CD4-positive, alpha-beta T cell (primary cell): ENCODE data around the gene PRKACG. TPM values are rescaled to one million over a fixed set of nuclear protein-coding genes. Genes with fewer than 3 reads are reported as not detected.

Experiments
- ATAC-seq: fragments of 200-7000 bp; cut with Tn5 transposase; one replicate; pipeline ENCODE4 v1.10.0; 2022; ENCODE audit warnings: mild to moderate bottlenecking; ENCODE audit not compliant: poor library complexity
- CTCF ChIA-PET: fragments of 350-600 bp; sonication (Branson Sonifier 250); formaldehyde crosslinking; loops from one replicate; lab custom pipeline; 2021; ENCODE audit warnings: antibody characterized with exemption, inconsistent platforms; lab: Charles Lee
- POLR2A ChIA-PET: fragments of 350-600 bp; sonication (Branson Sonifier 250); formaldehyde crosslinking; loops from one replicate; lab custom pipeline; 2021; ENCODE audit warnings: antibody characterized with exemption, inconsistent platforms; lab: Charles Lee
- DNase-seq, 14 experiments: peaks; one replicate each; pipeline ENCODE4 v3.0.0-alpha.2; 2013 to 2020; ENCODE audit warnings: mixed read lengths in 2 of 14
- H3K27ac ChIP-seq, 2 donors: one replicate each; pipeline versions ENCODE4 v1.5.1 to v1.7.0; 2013; ENCODE audit warnings: low read length in 2 of 2, low read depth in 1 of 2, mild to moderate bottlenecking in 1 of 2
- H3K27me3 ChIP-seq, 2 experiments: 1 replicate in 1 of 2; 2 replicates in 1 of 2; pipeline versions ENCODE4 v1.6.1 to v1.7.0; 2013; ENCODE audit warnings: low read length in 2 of 2, control low read depth in 1 of 2, mild to moderate bottlenecking in 1 of 2, moderate library complexity in 1 of 2; ENCODE audit not compliant: insufficient read depth in 2 of 2, control insufficient read depth in 1 of 2
- H3K36me3 ChIP-seq: one replicate; pipeline ENCODE4 v1.6.1; 2013; ENCODE audit warnings: low read length, control low read depth; ENCODE audit not compliant: insufficient read depth
- H3K4me1 ChIP-seq: one replicate; pipeline ENCODE4 v1.6.1; 2013; ENCODE audit warnings: low read length, control low read depth; ENCODE audit not compliant: insufficient read depth
- H3K4me3 ChIP-seq: one replicate; pipeline ENCODE4 v1.5.1; 2013; ENCODE audit warnings: mild to moderate bottlenecking, low read length, moderate library complexity
- H3K9me3 ChIP-seq, 2 experiments: 1 replicate in 1 of 2; 2 replicates in 1 of 2; pipeline versions ENCODE4 v1.6.1 to v1.7.0; 2013; ENCODE audit warnings: low read length in 2 of 2, mild to moderate bottlenecking in 2 of 2, control low read depth in 1 of 2, moderate library complexity in 1 of 2; ENCODE audit not compliant: control insufficient read depth in 1 of 2, insufficient read depth in 1 of 2
- H3K27ac Mint-ChIP-seq: one replicate; pipeline ENCODE4 v1.8.0; 2020; ENCODE audit warnings: mixed read lengths
- H3K27me3 Mint-ChIP-seq: one replicate; pipeline ENCODE4 v1.8.0; 2021; ENCODE audit warnings: mixed read lengths
- H3K36me3 Mint-ChIP-seq: one replicate; pipeline ENCODE4 v1.8.0; 2021; ENCODE audit warnings: low read depth, mixed read lengths
- H3K4me1 Mint-ChIP-seq: one replicate; pipeline ENCODE4 v1.8.0; 2021; ENCODE audit warnings: low read depth, mixed read lengths
- H3K4me3 Mint-ChIP-seq: one replicate; pipeline ENCODE4 v1.8.0; 2020; ENCODE audit warnings: mild to moderate bottlenecking, mixed read lengths
- H3K9me3 Mint-ChIP-seq: one replicate; pipeline ENCODE4 v1.8.0; 2020; ENCODE audit warnings: mixed read lengths
- CTCF ChIP-seq: fragments of 200-600 bp; IDR thresholded peaks from one replicate; pipeline ENCODE4 v1.8.0; 2022; ENCODE audit warnings: antibody characterized with exemption, mild to moderate bottlenecking
- intact Hi-C, 2 experiments: fragments of 100-400 bp; cut with DNase I in 1 of 2; cut with micrococcal nuclease in 1 of 2; formaldehyde crosslinking; loops; one replicate each; pipeline versions ENCODE4 v1.15.1 to v1.9.0; 2023 to 2025; cut with DNase I, micrococcal nuclease
- total RNA-seq, 174 experiments: library from RNA in 2 of 174; stranded (reverse) in 2 of 174; gene quantifications; one replicate each; pipeline ENCODE4 v1.2.3 and lab custom pipeline; 2021 to 2026

Gene PRKACG
- total RNA-seq, 2 experiments from 2014 or later, result not detected

DNA sequence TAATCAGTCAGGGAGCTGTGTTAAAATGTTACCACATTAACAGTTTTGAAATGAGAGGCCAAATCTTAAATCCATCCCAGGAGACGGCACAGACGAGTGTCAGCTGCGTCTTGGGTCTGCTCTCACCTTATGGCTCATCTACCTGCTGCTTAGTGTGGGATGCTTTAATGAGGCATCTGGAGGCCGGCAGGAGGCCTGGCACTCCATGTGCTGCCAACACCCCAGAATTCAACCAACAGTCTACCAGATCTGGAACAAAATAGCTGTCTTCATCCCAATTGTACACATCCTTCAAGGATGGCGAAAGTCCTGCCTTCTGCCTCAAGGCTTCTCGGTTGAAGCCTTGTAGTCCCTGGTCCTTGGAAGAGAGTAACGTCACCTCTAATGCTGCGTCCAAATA lies 12.0 kb downstream of the PRKACG start:
- ChIA-PET CTCF (no interaction called here), POLR2A (no interaction called here)
- no peak for TF ChIP-seq CTCF
- Mint-ChIP-seq H3K4me1 (peaks cover 22% of the 10 kb centered on the region), H3K9me3 (no peaks in the 10 kb centered on the region), H3K27ac (no peak overlapping the region), H3K27me3 (peaks cover 5% of the 10 kb centered on the region), H3K4me3 (no peak overlapping the region), H3K36me3 (no peaks in the 10 kb centered on the region)
- intact Hi-C loops, result no loop called here
- H3K4me3 ChIP-seq, result no peak overlapping the region
- DNase-seq, result no peak
- H3K9me3 ChIP-seq, result no peaks in the 10 kb centered on the region
- no peak for ATAC-seq
- H3K27me3 ChIP-seq, result no peaks in the 10 kb centered on the region
- peaks cover 9% of the 10 kb centered on the region for H3K4me1 ChIP-seq
- H3K36me3 ChIP-seq, result no peaks in the 10 kb centered on the region
- no peak overlapping the region for H3K27ac ChIP-seq

- H3K4me3 Mint-ChIP-seq, result no peak overlapping the region
- intact Hi-C loops, result loop anchor here (1.0 kb wide), 1 partner anchor 415 kb away; no protein-coding TSS in a partner anchor
Measured at GRCh38 chr9:68999393-69000105, 14.4 kb downstream of the PRKACG start.

GRCh38 chr9:68998812-68999211 lies 15.1 kb downstream of the PRKACG start:
- Mint-ChIP-seq H3K27ac (no peak overlapping the region), H3K27me3 (no peaks in the 10 kb centered on the region), H3K9me3 (no peaks in the 10 kb centered on the region), H3K36me3 (no peaks in the 10 kb centered on the region), H3K4me3 (no peak overlapping the region), H3K4me1 (peaks cover 35% of the 10 kb centered on the region)
- TF ChIP-seq CTCF, result no peak
- no peak for ATAC-seq
- no peak overlapping the region for H3K4me3 ChIP-seq
- ChIA-PET CTCF (interaction anchor here (1.0 kb wide), 1 partner anchor 415 kb away, joined by 7 read pairs; no protein-coding TSS in a partner anchor), POLR2A (interaction anchor here (1.0 kb wide), 1 partner anchor 36 kb away, joined by 3 read pairs; the partner anchor contains the start of gene FXN)
- no peak overlapping the region for H3K27ac ChIP-seq
- H3K36me3 ChIP-seq, result no peaks in the 10 kb centered on the region
- H3K27me3 ChIP-seq, result no peaks in the 10 kb centered on the region
- intact Hi-C loops, result loop anchor here (1.0 kb wide), 1 partner anchor 415 kb away; no protein-coding TSS in a partner anchor
- H3K4me1 ChIP-seq, result peaks cover 9% of the 10 kb centered on the region
- no peak for DNase-seq
- H3K9me3 ChIP-seq, result no peaks in the 10 kb centered on the region

More at GRCh38 chr9:68999393-69000105, 14.4 kb downstream of the PRKACG start:
- Mint-ChIP-seq H3K4me1 (peaks cover 35% of the 10 kb centered on the region), H3K27me3 (peaks cover 2% of the 10 kb centered on the region), H3K9me3 (no peaks in the 10 kb centered on the region), H3K36me3 (no peaks in the 10 kb centered on the region), H3K27ac (no peak overlapping the region)
- peak; percentile 79 for TF ChIP-seq CTCF
- H3K4me3 ChIP-seq, result no peak overlapping the region
- no peaks in the 10 kb centered on the region for H3K36me3 ChIP-seq
- ChIA-PET CTCF (interaction anchor here (0.6 to 1.3 kb wide), 9 partner anchors 9 to 419 kb away, joined by 3 to 7 read pairs (median 3); partner anchors contain the start of gene FXN), POLR2A (interaction anchor here (1.0 kb wide), 2 partner anchors 36 to 220 kb away, joined by 3 to 4 read pairs; partner anchors contain the start of gene FXN)
- no peaks in the 10 kb centered on the region for H3K27me3 ChIP-seq
- DNase-seq (peak; percentile 44 to 83 (median 50)), ATAC-seq (peak; percentile 95)
- no peak overlapping the region for H3K27ac ChIP-seq
- no peaks in the 10 kb centered on the region for H3K9me3 ChIP-seq
- peaks cover 9% of the 10 kb centered on the region for H3K4me1 ChIP-seq
